Endothelial cell of umbilical vein (primary cell): ENCODE measurements around the gene ZPLD1. TPM values are rescaled to one million over a fixed set of nuclear protein-coding genes. Genes with fewer than 3 reads are reported as not detected.

Experiments used
- BruUV-seq: library from RNA; stranded (reverse); fragments of 400-500 nt; replicated peaks from 2 replicates; lab custom pipeline; 2021; lab: Mats Ljungman, UMichigan
- CTCF ChIA-PET: fragments of 300-600, 350-600 bp; sonication (Branson Sonifier 250); formaldehyde crosslinking; loops from one replicate; lab custom pipeline; 2021; ENCODE audit warnings: antibody characterized with exemption, inconsistent platforms; lab: Charles Lee
- POLR2A ChIA-PET: fragments of 300-600, 350-600 bp; sonication (Branson Sonifier 250); formaldehyde crosslinking; loops from one replicate; lab custom pipeline; 2021; ENCODE audit warnings: antibody characterized with exemption, inconsistent platforms; lab: Charles Lee
- DNase-seq: peaks from one replicate; pipeline ENCODE4 v3.0.0-alpha.2; 2011; ENCODE audit warnings: low read depth, low spot score
- FAIRE-seq: peaks from 2 replicates; lab custom pipeline; 2011; peaks lifted over from hg19 to GRCh38; lab: Jason Lieb, UNC
- H2AFZ ChIP-seq: 2 replicates; pipeline ENCODE4 v1.6.0; 2012; ENCODE audit warnings: low read depth, low read length, control low read depth, inconsistent platforms
- H3K27ac ChIP-seq: 2 replicates; pipeline ENCODE4 v1.5.1; 2011; ENCODE audit warnings: low read depth, mild to moderate bottlenecking, control low read depth, low read length, moderate library complexity; ENCODE audit not compliant: insufficient read depth
- H3K27me3 ChIP-seq, 2 experiments: 2 replicates each; pipeline versions ENCODE4 v1.6.0 to v1.6.1; 2011; ENCODE audit warnings: low read length in 2 of 2, mixed read lengths in 1 of 2; ENCODE audit not compliant: control insufficient read depth in 2 of 2, insufficient read depth in 2 of 2
- H3K36me3 ChIP-seq, 2 experiments: 2 replicates in 1 of 2; 3 replicates in 1 of 2; pipeline ENCODE4 v1.5.1; 2011; ENCODE audit warnings: low read length in 2 of 2, mild to moderate bottlenecking in 1 of 2, moderate library complexity in 1 of 2; ENCODE audit not compliant: control insufficient read depth in 2 of 2, insufficient read depth in 2 of 2; ENCODE audit errors: extremely low read depth in 1 of 2
- H3K4me1 ChIP-seq: 3 replicates; pipeline ENCODE4 v1.5.1; 2011; ENCODE audit warnings: mild to moderate bottlenecking, low read length; ENCODE audit not compliant: control insufficient read depth, insufficient read depth; ENCODE audit errors: extremely low read depth
- H3K4me2 ChIP-seq: 2 replicates; pipeline ENCODE4 v1.6.1; 2011; ENCODE audit warnings: low read length, control low read depth, mixed read lengths; ENCODE audit not compliant: insufficient read depth
- H3K4me3 ChIP-seq, 3 experiments: fragments of 200-600 bp in 1 of 3; sonication (generic), shearing (Covaris generic) in 1 of 3; replicated peaks in 1 of 3; 2 replicates each; pipeline ENCODE4 v1.5.1; 2011 to 2016; ENCODE audit warnings: control low read depth in 3 of 3, low read length in 3 of 3, mild to moderate bottlenecking in 2 of 3, inconsistent platforms in 1 of 3, low read depth in 1 of 3, moderate library complexity in 1 of 3; ENCODE audit not compliant: insufficient read depth in 1 of 3
- H3K79me2 ChIP-seq: 2 replicates; pipeline ENCODE4 v1.6.0; 2012; ENCODE audit warnings: low read length, inconsistent platforms; ENCODE audit not compliant: control insufficient read depth, insufficient read depth
- H3K9ac ChIP-seq: replicated peaks from 2 replicates; pipeline ENCODE3; 2011; ENCODE audit warnings: low read length, control low read depth; ENCODE audit not compliant: insufficient read depth; ENCODE audit errors: extremely low read depth
- H3K9me1 ChIP-seq: replicated peaks from 3 replicates; pipeline ENCODE4 v1.6.0; 2011; ENCODE audit warnings: mild to moderate bottlenecking, low read length; ENCODE audit not compliant: control insufficient read depth, insufficient read depth; ENCODE audit errors: extremely low read depth
- H3K9me3 ChIP-seq: replicated peaks from 2 replicates; pipeline ENCODE4 v1.5.1; 2012; ENCODE audit warnings: low read length, inconsistent platforms; ENCODE audit not compliant: control insufficient read depth, insufficient read depth
- H4K20me1 ChIP-seq: replicated peaks from 2 replicates; pipeline ENCODE3; 2011; ENCODE audit warnings: mild to moderate bottlenecking, low read length; ENCODE audit not compliant: control insufficient read depth, insufficient read depth; ENCODE audit errors: extremely low read depth
- EZH2 ChIP-seq: IDR thresholded peaks from 2 replicates; pipeline ENCODE4 v1.6.1; 2012; ENCODE audit warnings: borderline replicate concordance, low read depth, mild to moderate bottlenecking, moderate library complexity, low read length, inconsistent platforms; ENCODE audit not compliant: severe bottlenecking
- FOS ChIP-seq: IDR thresholded peaks from 2 replicates; pipeline ENCODE4 v1.6.1; 2011; ENCODE audit warnings: mild to moderate bottlenecking, low read length, moderate library complexity, borderline replicate concordance; ENCODE audit not compliant: insufficient read depth
- GATA2 ChIP-seq: IDR thresholded peaks from 2 replicates; pipeline ENCODE4 v1.7.0; 2011; ENCODE audit warnings: low read depth, mild to moderate bottlenecking, moderate library complexity, mixed read lengths, low read length; ENCODE audit not compliant: insufficient read length, insufficient read depth
- JUN ChIP-seq: IDR thresholded peaks from 2 replicates; pipeline ENCODE4 v1.6.1; 2011; ENCODE audit warnings: borderline replicate concordance, low read depth; ENCODE audit not compliant: insufficient read length, insufficient read depth
- MYC ChIP-seq: IDR thresholded peaks from one replicate; pipeline ENCODE4 v1.6.1; 2011; ENCODE audit warnings: mild to moderate bottlenecking, low read depth, low read length
- POLR2A ChIP-seq: IDR thresholded peaks from 2 replicates; pipeline ENCODE4 v1.6.1; 2012; ENCODE audit warnings: low read depth, mild to moderate bottlenecking, control low read depth, low read length
- POLR2AphosphoS5 ChIP-seq: IDR thresholded peaks from 2 replicates; pipeline ENCODE4 v1.6.1; 2012; ENCODE audit warnings: low read depth, mild to moderate bottlenecking, control low read depth, low read length, moderate library complexity; ENCODE audit not compliant: insufficient read depth
- dilution Hi-C: fragments of 300-500 bp; cut with MboI; formaldehyde crosslinking; loops from one replicate; pipeline ENCODE4 v1.15.0; 2019; ENCODE audit warnings: low sequenced_read_pairs; ENCODE audit not compliant: extremely low pct_ligation_motif_present
- intact Hi-C: fragments of 100-400 bp; cut with micrococcal nuclease; formaldehyde crosslinking; loops from one replicate; pipeline ENCODE4 v1.10.0; 2022
- polyA plus RNA-seq, 4 experiments: library from polyadenylated mRNA; depleted of rRNA in 3 of 4; stranded (reverse) in 3 of 4; unstranded in 1 of 4; fragments of >200 nt; gene quantifications; 2 replicates each; pipeline versions ENCODE4 v1.2.1 to v1.2.3, GENCODE V29; 2011 to 2012; ENCODE audit warnings: missing spikeins in 1 of 4
- total RNA-seq: library from RNA; stranded (reverse); gene quantifications from 2 replicates; pipeline ENCODE4 v1.2.3, GENCODE V29; 2021
- TF ChIP-seq, protein P1 (sequence below): IDR thresholded peaks from 2 replicates; pipeline ENCODE4 v1.6.1; 2011; ENCODE audit not compliant: insufficient read depth, insufficient read length
- TF ChIP-seq, protein P2 (sequence below), 2 donors: IDR thresholded peaks; 1 replicate in 1 of 2; 2 replicates in 1 of 2; pipeline ENCODE4 v1.5.1; 2011; ENCODE audit warnings: low read length in 2 of 2, mild to moderate bottlenecking in 2 of 2, moderate library complexity in 2 of 2, control low read depth in 1 of 2, inconsistent platforms in 1 of 2, low read depth in 1 of 2; ENCODE audit not compliant: insufficient read depth in 1 of 2; ENCODE audit errors: extremely low read depth in 1 of 2

The ZPLD1 gene
- total and polyA plus RNA-seq, 2 donors (not counting 3 experiments of a cell fraction or from before 2014, with no cell fraction given): not detected

DNA sequence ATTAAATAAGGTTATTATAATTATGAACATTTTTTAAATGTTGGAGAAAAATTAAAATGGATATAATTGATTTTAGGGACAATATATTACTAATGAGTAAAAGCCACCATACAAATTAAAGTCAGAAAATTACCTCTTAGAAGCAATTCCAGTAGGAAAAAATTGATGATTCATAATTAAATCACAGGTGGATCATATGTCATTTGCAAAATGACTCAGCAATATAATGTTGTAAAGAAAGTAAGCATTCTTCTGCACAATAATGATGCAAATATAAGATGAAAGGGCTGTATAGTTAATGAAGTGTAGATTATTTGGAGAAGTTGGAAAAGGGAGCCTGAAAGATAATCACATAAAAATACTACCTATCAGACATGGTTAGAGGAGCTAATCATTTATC is 25.8 kb downstream of the ZPLD1 start:
- no TSS peak for BruUV-seq
- no peak for DNase-seq
- CTCF ChIA-PET: interaction anchor here (1.5 kb wide), 1 partner anchor 24 kb away, joined by 3 read pairs; no protein-coding TSS in a partner anchor

DNA sequence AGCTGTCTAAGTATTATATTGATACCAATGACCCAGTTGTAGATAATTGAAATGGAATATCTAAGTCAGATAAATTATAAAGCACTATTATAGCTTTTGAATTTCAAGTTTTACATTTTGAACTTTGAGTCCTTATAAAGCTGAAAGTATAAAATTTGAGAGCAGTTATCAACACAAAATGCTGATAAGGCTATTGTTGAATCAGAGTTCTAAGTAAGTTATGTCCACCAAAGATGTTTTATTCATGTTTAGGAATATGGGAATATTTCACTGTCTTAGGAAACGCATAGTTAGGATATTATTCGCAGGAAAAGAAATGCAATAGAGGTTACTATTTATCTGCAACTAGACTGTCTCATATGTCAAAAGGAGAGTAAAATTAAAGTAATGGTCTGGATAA is 29.4 kb downstream of the ZPLD1 start:
- H3K9ac ChIP-seq: no peak overlapping the region
- H3K9me3 ChIP-seq: no peaks in the 10 kb centered on the region
- TF ChIP-seq JUN (no peak), GATA2 (no peak), MYC (no peak), POLR2AphosphoS5 (no peak), POLR2A (no peak), EZH2 (no peak), FOS (no peak)
- TF ChIP-seq, protein P1, sequence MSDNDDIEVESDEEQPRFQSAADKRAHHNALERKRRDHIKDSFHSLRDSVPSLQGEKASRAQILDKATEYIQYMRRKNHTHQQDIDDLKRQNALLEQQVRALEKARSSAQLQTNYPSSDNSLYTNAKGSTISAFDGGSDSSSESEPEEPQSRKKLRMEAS: no peak
- TF ChIP-seq, protein P2, sequence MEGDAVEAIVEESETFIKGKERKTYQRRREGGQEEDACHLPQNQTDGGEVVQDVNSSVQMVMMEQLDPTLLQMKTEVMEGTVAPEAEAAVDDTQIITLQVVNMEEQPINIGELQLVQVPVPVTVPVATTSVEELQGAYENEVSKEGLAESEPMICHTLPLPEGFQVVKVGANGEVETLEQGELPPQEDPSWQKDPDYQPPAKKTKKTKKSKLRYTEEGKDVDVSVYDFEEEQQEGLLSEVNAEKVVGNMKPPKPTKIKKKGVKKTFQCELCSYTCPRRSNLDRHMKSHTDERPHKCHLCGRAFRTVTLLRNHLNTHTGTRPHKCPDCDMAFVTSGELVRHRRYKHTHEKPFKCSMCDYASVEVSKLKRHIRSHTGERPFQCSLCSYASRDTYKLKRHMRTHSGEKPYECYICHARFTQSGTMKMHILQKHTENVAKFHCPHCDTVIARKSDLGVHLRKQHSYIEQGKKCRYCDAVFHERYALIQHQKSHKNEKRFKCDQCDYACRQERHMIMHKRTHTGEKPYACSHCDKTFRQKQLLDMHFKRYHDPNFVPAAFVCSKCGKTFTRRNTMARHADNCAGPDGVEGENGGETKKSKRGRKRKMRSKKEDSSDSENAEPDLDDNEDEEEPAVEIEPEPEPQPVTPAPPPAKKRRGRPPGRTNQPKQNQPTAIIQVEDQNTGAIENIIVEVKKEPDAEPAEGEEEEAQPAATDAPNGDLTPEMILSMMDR (IDR thresholded peaks at IDR 0.05; ENCODE audit: extremely low read depth in 1 of 2, insufficient read depth in 1 of 2, low read depth in 1 of 2, low read length in 2 of 2): no peak
- no peaks in the 10 kb centered on the region for H3K36me3 ChIP-seq
- no peaks in the 10 kb centered on the region for H3K9me1 ChIP-seq
- no peak overlapping the region for H2AFZ ChIP-seq
- no peak for FAIRE-seq
- H3K4me3 ChIP-seq: no peak overlapping the region
- intact Hi-C loops: no loop called here
- POLR2A ChIA-PET: no interaction called here
- H4K20me1 ChIP-seq: no peaks in the 10 kb centered on the region
- no peak overlapping the region for H3K4me2 ChIP-seq
- H3K4me1 ChIP-seq: no peaks in the 10 kb centered on the region
- H3K79me2 ChIP-seq: no peaks in the 10 kb centered on the region
- CTCF ChIA-PET: no interaction called here
- BruUV-seq: no TSS peak
- H3K27me3 ChIP-seq: peaks cover 0 to 10% of the 10 kb centered on the region in 2 experiments
- H3K27ac ChIP-seq: no peak overlapping the region
- DNase-seq: no peak
- dilution Hi-C loops: no loop called here

More for the DNA sequence above, 25.8 kb downstream of the ZPLD1 start:
- peaks cover 0 to 1% of the 10 kb centered on the region in 2 experiments for H3K27me3 ChIP-seq
- H3K9me1 ChIP-seq: no peaks in the 10 kb centered on the region
- peak; percentile 21 for TF ChIP-seq FOS
- TF ChIP-seq GATA2: no peak
- TF ChIP-seq POLR2AphosphoS5: no peak
- TF ChIP-seq JUN: no peak
- TF ChIP-seq, protein P2 (IDR thresholded peaks at IDR 0.05; ENCODE audit: extremely low read depth in 1 of 2, insufficient read depth in 1 of 2, low read depth in 1 of 2, low read length in 2 of 2): no peak
- intact Hi-C loops: no loop called here
- dilution Hi-C loops: no loop called here
- no peak overlapping the region for H3K27ac ChIP-seq
- no peak overlapping the region for H2AFZ ChIP-seq
- H4K20me1 ChIP-seq: no peaks in the 10 kb centered on the region
- H3K9me3 ChIP-seq: no peaks in the 10 kb centered on the region
- H3K4me2 ChIP-seq: no peak overlapping the region
- H3K4me3 ChIP-seq: no peak overlapping the region
- H3K79me2 ChIP-seq: no peaks in the 10 kb centered on the region
- H3K4me1 ChIP-seq: no peaks in the 10 kb centered on the region
- no peaks in the 10 kb centered on the region for H3K36me3 ChIP-seq
- POLR2A ChIA-PET: no interaction called here
- FAIRE-seq: no peak
- no peak overlapping the region for H3K9ac ChIP-seq
